B cell (primary cell): ENCODE data around the gene SLC38A1. TPM values are rescaled to one million over a fixed set of nuclear protein-coding genes. Genes with fewer than 3 reads are reported as not detected.
A peak's percentile ranks its signal among the peaks of the same experiment; 100 is the strongest.

Source experiments
- ATAC-seq: fragments of 200-7000 bp; cut with Tn5 transposase; one replicate; pipeline ENCODE4 v1.10.0; 2021; ENCODE audit warnings: low read depth, mild to moderate bottlenecking, moderate number of reproducible peaks, moderate library complexity
- CTCF ChIA-PET: fragments of 350-600 bp; sonication (Branson Sonifier 250); formaldehyde crosslinking; loops from one replicate; lab custom pipeline; 2021; ENCODE audit warnings: antibody characterized with exemption, inconsistent platforms; lab: Charles Lee
- POLR2A ChIA-PET: fragments of 350-600 bp; sonication (Branson Sonifier 250); formaldehyde crosslinking; loops from one replicate; lab custom pipeline; 2021; ENCODE audit warnings: antibody characterized with exemption; lab: Charles Lee
- DNase-seq: peaks from one replicate; pipeline ENCODE4 v3.0.0; 2013
- H2AFZ ChIP-seq: 2 replicates; pipeline ENCODE4 v1.6.1; 2012; ENCODE audit warnings: mild to moderate bottlenecking, low read depth, low read length; ENCODE audit not compliant: insufficient read depth, poor library complexity, severe bottlenecking
- H3K27ac ChIP-seq, 2 donors: 1 replicate in 1 of 2; 2 replicates in 1 of 2; pipeline ENCODE4 v1.5.1; 2012 to 2013; ENCODE audit warnings: low read length in 2 of 2, mild to moderate bottlenecking in 2 of 2, moderate library complexity in 1 of 2
- H3K27me3 ChIP-seq, 4 experiments: fragments of 200-600 bp in 1 of 4; sonication (generic) in 1 of 4; replicated peaks in 1 of 4; 1 replicate in 2 of 4; 2 replicates in 2 of 4; pipeline versions ENCODE4 v1.6.1 to v1.7.0; 2013 to 2016; ENCODE audit warnings: low read length in 3 of 4, mild to moderate bottlenecking in 2 of 4, mixed read lengths in 1 of 4, moderate library complexity in 1 of 4; ENCODE audit not compliant: insufficient read depth in 4 of 4, control insufficient read depth in 3 of 4; ENCODE audit errors: control extremely low read depth in 1 of 4
- H3K36me3 ChIP-seq, 2 experiments: replicated peaks in 1 of 2; 1 replicate in 1 of 2; 2 replicates in 1 of 2; pipeline versions ENCODE4 v1.6.1 to v1.7.1; 2013; ENCODE audit warnings: low read length in 1 of 2; ENCODE audit not compliant: insufficient read depth in 2 of 2, control insufficient read depth in 1 of 2; ENCODE audit errors: control extremely low read depth in 1 of 2, extremely low read depth in 1 of 2
- H3K4me1 ChIP-seq, 2 donors: fragments of 200-600 bp in 1 of 2; sonication (generic) in 1 of 2; 1 replicate in 1 of 2; 2 replicates in 1 of 2; pipeline versions ENCODE4 v1.5.1 to v1.6.1; 2013 to 2017; ENCODE audit warnings: low read length in 2 of 2; ENCODE audit not compliant: control insufficient read depth in 2 of 2, insufficient read depth in 2 of 2
- H3K4me2 ChIP-seq: replicated peaks from 2 replicates; pipeline ENCODE3; 2012; ENCODE audit warnings: mild to moderate bottlenecking, low read depth, low read length; ENCODE audit not compliant: poor library complexity, severe bottlenecking
- H3K4me3 ChIP-seq, 5 experiments: fragments of 200-600 bp in 1 of 5; sonication (generic) in 1 of 5; 1 replicate in 3 of 5; 2 replicates in 2 of 5; pipeline versions ENCODE4 v1.5.1 to v1.7.0; 2011 to 2016; ENCODE audit warnings: low read length in 4 of 5, mild to moderate bottlenecking in 4 of 5, low read depth in 2 of 5, control low read depth in 1 of 5, moderate library complexity in 1 of 5; ENCODE audit not compliant: insufficient read depth in 1 of 5; ENCODE audit errors: control extremely low read depth in 1 of 5, extremely low read depth in 1 of 5
- H3K79me2 ChIP-seq: fragments of 200-600 bp; sonication (generic); one replicate; pipeline ENCODE4 v1.6.0; 2016; ENCODE audit warnings: low read length; ENCODE audit not compliant: control insufficient read depth, insufficient read depth
- H3K9ac ChIP-seq: fragments of 200-600 bp; sonication (generic); 2 replicates; pipeline ENCODE4 v1.6.1; 2017; ENCODE audit warnings: mild to moderate bottlenecking, low read length, moderate library complexity
- H3K9me3 ChIP-seq, 3 donors: one replicate each; pipeline versions ENCODE4 v1.6.1 to v1.7.1; 2013; ENCODE audit warnings: low read length in 2 of 3; ENCODE audit not compliant: control insufficient read depth in 2 of 3, insufficient read depth in 1 of 3; ENCODE audit errors: control extremely low read depth in 1 of 3
- H4K20me1 ChIP-seq: 2 replicates; pipeline ENCODE4 v1.6.0; 2012; ENCODE audit warnings: mild to moderate bottlenecking, low read length; ENCODE audit not compliant: insufficient read depth, control insufficient read depth, poor library complexity, severe bottlenecking
- H3K27ac Mint-ChIP-seq: one replicate; pipeline ENCODE4 v1.8.0; 2021; ENCODE audit warnings: mixed read lengths
- H3K27me3 Mint-ChIP-seq: one replicate; pipeline ENCODE4 v1.8.0; 2021; ENCODE audit warnings: mixed read lengths
- H3K4me1 Mint-ChIP-seq: one replicate; pipeline ENCODE4 v1.8.0; 2021; ENCODE audit warnings: mixed read lengths
- H3K4me3 Mint-ChIP-seq: one replicate; pipeline ENCODE4 v1.8.0; 2021; ENCODE audit warnings: mixed read lengths
- H3K9me3 Mint-ChIP-seq: one replicate; pipeline ENCODE4 v1.8.0; 2022; ENCODE audit warnings: mixed read lengths; ENCODE audit not compliant: insufficient read depth
- CTCF ChIP-seq: fragments of 200-600 bp; IDR thresholded peaks from one replicate; pipeline ENCODE4 v1.8.0; 2022; ENCODE audit warnings: antibody characterized with exemption, mild to moderate bottlenecking
- EZH2 ChIP-seq: IDR thresholded peaks from 2 replicates; pipeline ENCODE4 v1.6.1; 2012; ENCODE audit warnings: borderline replicate concordance, low read depth, mild to moderate bottlenecking, moderate library complexity, low read length; ENCODE audit not compliant: insufficient read depth, poor library complexity, severe bottlenecking
- WGBS: methylation state at CpG from one replicate; pipeline ENCODE4 v1.1.5; 2013; ENCODE audit warnings: missing lambda C conversion rate; ENCODE audit not compliant: insufficient coverage; 5-methylcytosine and 5-hydroxymethylcytosine counted together
- intact Hi-C: fragments of 100-400 bp; cut with micrococcal nuclease; formaldehyde crosslinking; loops from one replicate; pipeline ENCODE4 v1.10.0; 2022
- polyA minus RNA-seq: library from RNA; depleted of rRNA, polyadenylated mRNA; stranded (reverse); fragments of >200 nt; gene quantifications from 2 replicates; pipeline ENCODE4 v1.2.3, GENCODE V29; 2012
- polyA plus RNA-seq: library from polyadenylated mRNA; depleted of rRNA; stranded (reverse); fragments of >200 nt; gene quantifications from 2 replicates; pipeline ENCODE4 v1.2.3, GENCODE V29; 2012
- total RNA-seq, 2 donors: library from RNA; stranded (reverse); fragments of 120-200 nt in 1 of 2; gene quantifications; 1 replicate in 1 of 2; 2 replicates in 1 of 2; pipeline versions ENCODE4 v1.2.3 to v1.2.4, GENCODE V29; 2013 to 2022

The SLC38A1 gene
- total RNA-seq = 205 and 219 TPM in 2 replicates
- total RNA-seq (2013) = 205 TPM
- 38.1 and 60.0 TPM in 2 replicates for polyA plus RNA-seq
- 122 and 197 TPM in 2 replicates for polyA minus RNA-seq

GRCh38 chr12:46268583-46269428 is at the start of gene SLC38A1:
Gene SLC38A1, minus strand, starts transcription at chr12:46269043. Its CDS starts 29,243 bp downstream, at chr12:46239800.
- CTCF ChIA-PET = interaction anchor here (0.6 to 3.5 kb wide), 11 partner anchors 31 to 753 kb away, joined by 3 to 28 read pairs (median 5); no protein-coding TSS in a partner anchor
- H2AFZ ChIP-seq = peak within 1 kb of the TSS; percentile 84
- Mint-ChIP-seq H3K4me3 (no peak within 1 kb of the TSS), H3K4me1 (peaks cover 30% of the 10 kb centered on the region), H3K27me3 (no peaks in the 10 kb centered on the region), H3K27ac (no peak within 1 kb of the TSS), H3K9me3 (no peaks in the 10 kb centered on the region)
- peak within 1 kb of the TSS; percentile 94 for H3K4me2 ChIP-seq
- intact Hi-C loops = loop anchor here (1.0 to 5.0 kb wide), 5 partner anchors 34 to 278 kb away; partner anchors contain the start of gene SCAF11
- peaks cover 39 to 41% of the 10 kb centered on the region in 2 donors for H3K4me1 ChIP-seq
- peaks cover 42% of the 10 kb centered on the region for H4K20me1 ChIP-seq
- WGBS = under 1% methylated on average over 70 of the region's 73 CpGs
- peaks cover 61% of the 10 kb centered on the region for H3K79me2 ChIP-seq
- TF ChIP-seq EZH2 (no peak), CTCF (no peak)
- POLR2A ChIA-PET = interaction anchor here (0.7 to 2.8 kb wide), 15 partner anchors 32 to 1564 kb away, joined by 3 to 40 read pairs (median 4); partner anchors contain the start of gene SCAF11
- peak; percentile 69 for ATAC-seq
- no peaks in the 10 kb centered on the region for H3K9me3 ChIP-seq
- peak within 1 kb of the TSS; percentile 70 to 98 (median 96) for H3K4me3 ChIP-seq
- H3K9ac ChIP-seq = peak within 1 kb of the TSS; percentile 97
- peak; percentile 93 for DNase-seq
- H3K36me3 ChIP-seq = no peaks in the 10 kb centered on the region
- peak within 1 kb of the TSS; percentile 91 to 94 for H3K27ac ChIP-seq
- H3K27me3 ChIP-seq = no peaks in the 10 kb centered on the region
